SK-N-DZ (cell line): ENCODE results near the gene AP1M2.
"Not testable (repeated sequence)": the region's sequence is repeated elsewhere in the genome, so short reads cannot be mapped to it uniquely, and the experiment has no call there.

ENCODE experiments used
- DNase-seq: peaks from one replicate; pipeline ENCODE4 v3.0.0-alpha.2; 2015; ENCODE audit warnings: low spot score

Gene AP1M2

DNA sequence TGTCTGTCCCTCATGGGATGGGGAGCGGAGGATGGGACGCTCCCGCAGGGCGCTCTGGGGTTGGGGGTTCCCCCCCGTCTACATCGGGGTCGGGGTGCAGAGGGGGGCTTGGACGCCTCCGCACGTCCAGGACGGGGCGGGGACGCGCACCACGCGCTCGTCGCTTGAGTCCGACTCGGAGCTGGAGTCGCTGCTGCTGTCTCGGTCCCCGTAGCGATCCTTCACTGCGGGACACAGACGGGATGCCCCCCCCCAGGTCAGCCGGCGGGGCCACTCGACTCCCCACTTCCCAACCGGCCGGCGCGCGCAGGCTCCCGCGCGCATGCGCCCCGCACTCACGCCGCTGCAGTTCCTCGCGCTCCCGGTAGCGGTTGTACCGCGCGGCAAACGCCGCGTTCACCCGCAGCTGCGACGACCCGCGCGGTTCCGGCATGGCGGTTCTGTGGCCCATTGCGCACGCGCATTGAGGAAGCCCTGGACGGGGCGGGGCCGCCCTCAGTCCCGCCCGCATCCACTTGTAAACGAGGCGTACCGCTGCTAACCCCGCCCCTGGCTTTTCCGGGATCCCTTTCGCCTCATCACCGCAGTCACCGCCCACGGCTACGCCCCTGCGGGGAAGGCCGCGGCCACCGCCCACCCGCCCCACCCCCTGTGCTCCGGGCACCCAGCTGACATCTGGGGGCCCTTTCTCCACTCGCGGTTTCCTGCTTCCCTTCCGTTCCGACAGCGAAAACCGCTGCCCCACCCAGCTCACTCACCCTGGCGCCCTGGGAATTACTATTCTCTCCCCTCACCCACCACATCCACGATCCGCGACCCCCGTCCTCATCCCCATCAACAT, 21.3 kb downstream of the AP1M2 start, which contains the start of gene KRI1:
Gene KRI1, minus strand, starts transcription at position 444 of the 841 bp plus-strand sequence. Its CDS starts 11 bp downstream, at position 433.
- DNase-seq = peak; percentile 96

DNA sequence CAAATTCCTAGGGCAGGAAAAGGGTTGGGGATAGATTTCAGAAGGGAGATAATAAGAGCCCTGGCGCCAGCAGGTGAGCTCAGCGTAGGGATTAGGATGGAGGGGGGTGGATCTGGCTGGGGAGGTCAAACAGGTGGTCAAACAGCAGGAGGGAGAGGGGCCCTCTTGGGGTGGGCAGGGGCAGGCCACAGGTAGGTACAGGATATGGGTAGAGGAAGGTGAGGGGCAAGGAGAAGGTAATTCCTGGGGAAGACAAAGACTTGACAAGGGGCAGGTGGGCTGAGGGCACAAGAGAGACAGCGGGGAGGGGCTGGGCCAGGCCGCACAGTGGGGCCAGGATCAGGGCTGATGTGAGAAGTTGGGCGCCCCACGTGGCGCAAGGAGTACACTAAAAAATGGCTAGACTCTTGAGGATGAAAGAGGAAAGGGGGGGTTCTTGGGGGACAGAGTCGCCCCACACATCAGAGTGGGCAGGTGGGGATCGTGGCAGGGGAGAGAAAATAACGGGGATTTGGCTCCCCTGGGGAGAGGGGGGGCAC, 22.0 kb downstream of the AP1M2 start:
- peak; percentile 67 for DNase-seq

DNA sequence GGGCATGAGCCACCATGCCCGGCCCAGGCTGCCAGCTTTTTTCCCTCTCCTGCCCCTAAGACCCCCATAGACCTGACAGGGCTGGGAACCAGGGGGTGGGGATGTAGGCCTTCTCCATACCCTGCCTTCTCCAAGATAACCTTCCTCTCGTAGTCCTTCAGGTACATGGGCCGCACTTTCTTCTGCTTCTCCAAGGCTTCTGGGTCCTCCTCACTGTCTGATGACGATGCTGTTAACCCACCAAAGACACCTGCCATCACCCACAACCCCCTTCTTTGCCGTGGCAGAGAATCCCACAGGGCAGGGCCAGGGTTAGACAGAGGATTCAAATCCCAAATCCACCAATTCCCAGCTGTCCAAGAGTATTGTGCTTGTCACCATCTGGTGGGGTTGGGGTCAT, 24.5 kb downstream of the AP1M2 start:
- no peak for DNase-seq

DNA sequence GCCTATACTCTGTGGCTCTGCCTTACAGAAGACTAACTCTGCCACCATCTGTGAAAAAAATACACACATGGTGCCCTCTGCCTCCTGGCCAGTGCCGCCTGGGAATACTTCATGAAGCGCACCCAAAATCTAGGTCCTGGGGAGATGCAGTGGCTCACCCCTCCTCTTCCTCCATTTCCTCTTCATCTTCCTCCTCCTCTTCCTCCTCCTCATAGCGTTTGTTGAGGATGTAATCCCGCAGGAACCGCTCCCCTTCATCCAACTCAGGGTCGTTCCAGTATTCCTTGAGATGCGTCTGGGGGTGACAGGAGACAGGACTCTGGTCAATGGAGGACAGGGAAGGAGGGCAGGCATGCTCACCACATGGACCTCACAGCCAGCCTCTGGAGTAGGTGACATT, 27.0 kb downstream of the AP1M2 start:
- DNase-seq = no peak

DNA sequence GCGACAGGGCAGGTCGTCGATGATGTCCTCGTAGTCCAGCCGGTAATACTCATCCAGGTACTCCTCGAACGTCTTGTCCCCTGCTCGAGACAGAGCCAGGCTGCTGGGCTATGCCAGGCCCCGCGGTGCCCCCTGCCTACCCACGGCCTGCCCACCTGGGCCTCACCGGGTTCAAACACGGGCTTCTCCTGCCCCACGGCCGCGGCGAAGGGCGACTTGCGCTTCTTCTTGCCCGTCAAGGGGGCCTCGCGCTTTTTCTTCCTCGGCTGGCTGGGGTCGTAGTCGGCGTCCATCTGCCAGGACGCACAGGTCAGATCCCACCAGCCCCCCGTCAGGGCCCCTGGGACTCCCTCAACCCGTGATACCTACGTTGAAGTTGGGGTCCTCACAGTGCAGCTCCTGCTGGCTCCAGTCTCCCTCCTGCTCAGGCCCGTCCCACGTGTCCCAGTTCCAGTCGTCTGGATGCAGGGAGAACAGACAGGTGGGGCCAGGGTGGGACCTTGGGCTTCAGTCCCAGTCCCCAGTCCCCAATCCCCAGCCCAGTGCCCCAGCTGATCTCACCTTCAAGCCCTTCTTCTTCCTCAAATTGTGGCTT, 29.4 kb downstream of the AP1M2 start:
- DNase-seq = no peak

DNA sequence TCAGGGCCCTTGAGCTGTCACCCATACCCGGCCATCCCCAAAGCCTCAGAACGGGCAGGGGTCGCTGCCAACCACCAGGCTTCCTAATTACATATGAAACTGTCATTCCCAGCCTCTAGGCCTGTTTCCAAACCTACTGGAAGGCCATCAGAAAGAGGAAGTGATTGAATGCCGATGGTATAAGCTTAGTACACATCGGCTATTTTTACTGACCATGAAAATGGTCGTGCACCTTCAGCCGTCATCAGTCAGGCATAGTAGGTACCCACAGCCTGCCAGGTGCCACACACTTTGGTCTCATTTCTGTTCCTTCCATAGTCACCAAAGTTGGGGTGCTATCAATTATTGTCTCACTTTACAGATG, 31.5 kb downstream of the AP1M2 start:
- no peak for DNase-seq

DNA sequence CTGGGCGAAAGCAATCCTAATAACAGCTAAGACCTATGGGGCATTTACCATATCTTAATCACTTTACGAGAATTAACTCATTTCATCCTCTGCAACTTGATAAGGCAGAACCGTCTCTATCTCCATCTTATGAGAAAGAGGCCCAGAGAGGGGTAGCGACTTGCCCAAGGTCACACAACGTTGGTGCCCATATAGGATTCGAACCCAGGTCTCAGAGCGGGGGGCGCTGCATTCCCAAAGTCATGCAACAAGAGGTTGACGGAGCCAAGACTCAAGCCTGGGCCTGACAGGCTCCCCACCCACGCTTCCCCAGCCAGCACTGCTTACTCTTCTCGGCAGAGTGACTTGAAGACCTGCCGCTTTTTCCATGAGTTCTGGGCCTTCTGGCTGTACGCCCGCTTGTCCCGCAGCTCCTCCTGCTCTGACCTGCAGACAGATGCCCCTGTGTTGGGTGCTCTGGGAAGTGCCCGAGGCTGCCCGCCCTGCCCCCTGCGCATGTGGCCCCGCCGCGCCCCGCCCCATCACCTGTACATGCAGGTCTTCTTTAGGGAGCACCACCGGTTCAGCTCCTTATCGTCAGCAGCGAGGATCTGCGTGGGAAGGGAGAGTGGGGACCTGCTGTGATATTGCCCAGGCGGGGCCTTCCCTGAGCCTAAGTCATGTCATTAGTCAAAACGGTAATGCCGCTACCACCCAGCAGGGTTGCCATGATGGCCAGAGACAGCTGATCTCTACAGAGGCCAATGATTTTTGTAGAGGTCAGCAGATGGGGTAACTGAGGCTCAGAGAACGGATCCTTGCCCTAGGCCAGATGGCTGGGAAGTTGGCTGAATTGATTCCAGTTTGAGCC, 32.1 kb downstream of the AP1M2 start:
- DNase-seq = no peak

DNA sequence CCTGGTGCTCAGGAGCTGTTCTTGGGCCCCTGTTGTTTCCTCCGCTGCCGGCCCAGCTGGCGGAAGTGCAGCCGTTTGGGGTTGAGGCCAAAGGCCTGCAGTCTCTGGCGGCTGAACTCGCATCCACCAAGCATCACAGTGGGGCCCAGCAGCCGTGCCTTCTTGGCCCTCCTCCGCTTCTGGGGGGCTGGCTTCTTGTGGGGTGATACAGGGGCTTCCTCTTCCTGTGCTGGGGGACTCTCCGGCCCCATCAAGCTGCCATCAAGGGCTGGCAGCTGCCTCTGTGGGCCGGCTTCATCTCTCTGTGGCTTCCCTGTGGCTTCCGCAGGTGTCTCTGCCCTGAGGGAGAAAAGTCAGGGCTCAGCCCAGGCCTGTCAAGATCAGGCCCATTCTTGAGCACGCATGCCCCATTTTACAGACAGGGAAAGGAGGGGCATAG, 33.1 kb downstream of the AP1M2 start:
- no peak for DNase-seq

DNA sequence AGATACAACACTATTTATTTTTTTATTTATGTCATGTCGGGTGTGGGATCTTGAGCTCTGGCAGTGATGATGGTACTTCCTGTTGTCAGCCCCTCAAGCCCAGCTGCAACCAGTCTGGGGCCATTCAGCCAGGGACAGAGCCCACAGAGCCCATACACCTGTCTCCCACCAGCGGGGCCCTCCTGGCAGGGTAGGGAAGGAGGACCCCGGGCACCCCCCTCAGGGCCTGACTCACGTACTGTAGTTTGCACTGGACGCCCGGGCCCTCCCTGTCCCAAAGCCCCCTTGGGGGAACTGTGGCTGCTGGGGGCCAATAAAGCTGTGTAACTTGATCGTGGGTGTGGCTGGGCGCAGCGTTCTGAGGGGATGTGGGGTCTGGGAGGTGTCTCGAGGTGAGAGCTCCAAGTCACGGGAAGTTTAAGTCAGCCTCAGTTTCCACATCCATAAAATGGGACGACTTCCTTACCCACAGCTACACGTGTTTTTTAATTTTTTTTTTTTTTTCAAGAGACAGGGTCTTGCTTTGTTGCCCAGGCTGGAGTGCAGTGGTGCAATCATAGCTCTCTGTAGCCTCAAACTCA, 33.9 kb downstream of the AP1M2 start:
- no peak for DNase-seq

DNA sequence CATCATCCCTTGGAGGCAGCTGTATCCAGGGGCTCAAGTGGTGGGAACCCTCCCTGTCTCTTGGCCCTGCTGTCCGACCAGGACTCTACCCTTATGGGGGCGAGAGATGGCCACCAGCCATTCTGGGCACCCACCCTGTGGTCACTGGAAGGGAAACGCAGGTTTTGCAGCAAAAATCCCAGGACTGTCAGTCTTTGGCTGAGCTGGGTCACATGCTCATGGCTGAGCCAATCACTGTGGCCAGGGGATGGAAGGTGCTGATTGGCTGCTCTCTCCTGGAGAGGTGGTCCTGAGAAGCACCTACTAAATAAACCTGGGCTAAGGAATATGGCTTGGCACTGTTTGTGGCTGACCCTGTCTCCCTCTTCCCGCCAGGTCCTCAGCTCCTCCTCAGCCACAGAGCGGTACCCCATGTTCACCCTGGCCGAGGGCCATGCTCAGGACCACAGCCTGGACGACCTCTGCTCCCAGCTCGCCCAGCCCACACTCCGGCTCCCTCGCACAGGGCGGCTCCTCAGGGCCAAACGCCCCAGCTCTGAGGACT, 34.5 kb downstream of the AP1M2 start:
- DNase-seq = no peak

DNA sequence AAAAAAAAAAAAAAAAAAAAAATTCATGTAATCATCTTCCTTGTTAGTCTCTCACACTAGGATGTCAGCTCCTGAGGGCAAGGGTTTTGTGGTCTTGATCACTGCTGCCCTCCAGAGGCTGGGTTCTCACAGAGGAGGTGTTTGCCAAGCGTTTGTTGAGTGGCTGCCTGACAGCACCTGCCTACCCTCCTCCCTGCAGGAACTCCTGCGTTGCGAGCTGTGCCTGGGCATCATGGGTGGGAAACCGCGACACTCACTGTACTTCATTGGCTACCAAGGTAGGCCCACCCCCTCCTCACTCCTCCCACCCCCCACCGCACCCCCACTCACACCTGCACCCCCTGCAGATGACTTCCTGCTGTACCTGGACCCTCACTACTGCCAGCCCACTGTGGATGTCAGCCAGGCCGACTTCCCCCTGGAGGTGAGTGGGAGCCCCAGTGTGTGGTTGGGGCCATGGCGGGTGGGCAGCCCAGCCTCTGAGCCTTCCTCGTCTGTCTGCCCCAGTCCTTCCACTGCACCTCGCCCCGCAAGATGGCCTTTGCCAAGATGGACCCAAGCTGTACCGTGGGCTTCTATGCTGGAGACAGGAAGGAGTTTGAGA, 35.3 kb downstream of the AP1M2 start:
- DNase-seq = no peak

DNA sequence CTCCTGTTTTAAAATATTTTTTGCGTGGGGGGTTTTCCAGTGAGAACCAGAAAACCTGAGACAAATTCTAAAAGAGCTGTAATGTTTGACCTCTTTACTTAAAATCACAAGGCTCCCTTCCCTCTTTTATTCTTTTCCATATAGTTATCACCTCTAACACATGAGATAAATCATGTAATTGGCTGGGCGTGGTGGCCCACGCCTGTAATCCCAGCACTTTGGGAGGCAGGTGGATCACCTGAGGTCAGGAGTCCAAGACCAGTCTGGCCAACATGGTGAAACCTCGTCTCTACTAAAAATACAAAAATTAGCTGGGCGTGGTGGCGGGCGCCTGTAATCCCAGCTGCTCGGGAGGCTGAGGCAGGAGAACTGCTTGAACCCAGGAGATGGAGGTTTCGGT, 36.1 kb downstream of the AP1M2 start:
- not testable (repeated sequence) for DNase-seq

DNA sequence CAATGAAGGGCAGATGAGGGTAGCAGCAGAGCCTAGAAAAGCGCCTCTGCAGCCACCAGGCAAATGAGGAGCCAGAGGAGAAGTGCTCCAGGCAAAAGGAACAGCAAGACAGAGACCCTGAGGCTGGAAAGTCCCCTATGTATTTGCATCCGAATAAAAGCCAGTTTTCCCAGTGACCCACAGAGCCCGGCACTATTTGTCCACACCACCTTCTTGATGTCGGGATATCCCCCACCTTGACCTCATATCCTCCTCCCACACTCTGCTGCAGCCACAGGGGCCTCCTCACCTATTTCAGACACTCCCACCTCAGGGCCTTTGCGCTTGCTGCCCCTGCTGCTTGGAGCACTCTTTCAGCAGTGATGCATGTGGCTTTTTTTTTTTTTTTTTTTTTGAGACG, 36.8 kb downstream of the AP1M2 start:
- no peak for DNase-seq

DNA sequence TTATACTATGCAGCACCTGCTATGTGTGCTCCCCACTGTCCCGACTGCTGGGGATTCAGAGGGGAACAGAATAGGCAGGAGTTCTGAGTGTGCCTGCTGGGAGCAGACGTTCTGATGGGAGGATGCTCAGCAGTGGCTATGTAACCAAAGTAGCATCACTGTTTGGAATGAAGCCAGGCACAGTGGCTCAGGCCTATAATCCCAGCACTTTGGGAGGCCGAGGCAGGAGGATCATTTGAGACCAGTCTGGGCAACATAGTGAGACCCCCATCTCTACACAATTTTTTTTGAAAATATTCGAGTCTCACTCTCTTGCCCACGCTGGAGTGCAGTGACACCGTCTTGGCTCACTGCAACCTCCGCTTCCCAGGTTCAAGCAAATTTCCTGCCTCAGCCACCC, 37.4 kb downstream of the AP1M2 start:
- no peak for DNase-seq

DNA sequence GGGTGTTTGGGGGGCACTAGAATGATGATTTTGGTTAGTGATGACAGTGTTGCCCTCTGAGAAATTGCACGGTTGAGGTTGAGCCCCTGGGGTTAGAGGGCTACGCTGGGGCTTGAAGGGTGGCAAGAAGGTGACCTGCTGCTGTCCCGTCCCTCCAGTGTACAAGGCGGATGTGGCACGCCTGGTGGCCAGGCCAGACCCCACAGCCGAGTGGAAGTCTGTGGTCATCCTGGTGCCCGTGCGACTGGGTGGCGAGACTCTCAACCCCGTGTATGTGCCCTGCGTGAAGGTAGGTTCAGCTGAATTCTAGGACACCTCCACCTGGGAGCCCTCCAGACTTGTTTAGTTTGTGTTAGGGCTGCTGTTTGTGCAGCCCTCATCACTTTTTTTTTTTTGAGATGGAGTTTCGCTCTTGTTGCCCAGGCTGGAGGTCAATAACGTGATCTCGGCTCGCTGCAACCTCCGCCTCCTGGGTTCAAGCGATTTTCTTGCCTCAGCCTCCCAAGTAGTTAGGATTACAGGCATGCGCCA, 38.3 kb downstream of the AP1M2 start:
- DNase-seq = no peak

DNA sequence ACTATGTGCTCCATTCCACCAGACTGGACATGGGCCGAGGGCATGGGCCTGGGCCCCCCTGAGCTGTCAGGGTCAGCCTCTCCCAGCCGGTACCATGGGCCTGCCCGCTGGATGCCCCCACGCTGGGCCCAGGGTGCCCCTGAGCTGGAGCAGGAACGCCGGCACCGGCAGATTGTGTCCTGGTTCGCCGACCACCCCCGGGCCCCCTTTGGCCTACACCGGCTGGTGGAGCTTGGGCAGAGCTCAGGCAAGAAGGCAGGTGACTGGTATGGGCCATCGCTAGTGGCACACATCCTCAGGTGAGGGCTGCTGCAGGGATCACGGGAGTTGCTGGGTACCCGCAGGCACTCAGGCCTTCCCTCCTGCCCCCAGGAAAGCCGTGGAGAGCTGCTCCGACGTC, 40.3 kb downstream of the AP1M2 start:
- no peak for DNase-seq

DNA sequence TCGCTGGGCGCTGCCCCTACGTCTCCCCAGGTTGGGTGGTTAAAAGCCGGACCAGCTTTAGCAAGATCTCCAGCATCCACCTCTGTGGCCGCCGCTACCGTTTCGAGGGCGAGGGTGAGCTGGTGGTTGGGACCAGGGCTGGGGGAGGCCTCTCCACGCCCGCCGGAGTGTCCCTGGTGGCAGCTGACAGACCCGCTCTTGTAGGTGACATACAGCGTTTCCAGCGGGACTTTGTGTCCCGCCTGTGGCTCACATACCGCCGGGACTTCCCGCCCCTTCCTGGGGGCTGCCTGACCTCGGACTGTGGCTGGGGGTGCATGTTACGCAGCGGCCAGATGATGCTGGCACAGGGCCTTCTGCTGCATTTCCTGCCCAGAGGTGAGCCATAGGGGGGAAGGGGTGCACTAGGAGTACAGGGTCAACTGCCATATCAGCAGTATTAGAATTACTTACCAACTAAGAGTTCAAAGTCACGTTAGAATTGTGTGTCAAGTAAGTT, 42.3 kb downstream of the AP1M2 start:
- no peak for DNase-seq

DNA sequence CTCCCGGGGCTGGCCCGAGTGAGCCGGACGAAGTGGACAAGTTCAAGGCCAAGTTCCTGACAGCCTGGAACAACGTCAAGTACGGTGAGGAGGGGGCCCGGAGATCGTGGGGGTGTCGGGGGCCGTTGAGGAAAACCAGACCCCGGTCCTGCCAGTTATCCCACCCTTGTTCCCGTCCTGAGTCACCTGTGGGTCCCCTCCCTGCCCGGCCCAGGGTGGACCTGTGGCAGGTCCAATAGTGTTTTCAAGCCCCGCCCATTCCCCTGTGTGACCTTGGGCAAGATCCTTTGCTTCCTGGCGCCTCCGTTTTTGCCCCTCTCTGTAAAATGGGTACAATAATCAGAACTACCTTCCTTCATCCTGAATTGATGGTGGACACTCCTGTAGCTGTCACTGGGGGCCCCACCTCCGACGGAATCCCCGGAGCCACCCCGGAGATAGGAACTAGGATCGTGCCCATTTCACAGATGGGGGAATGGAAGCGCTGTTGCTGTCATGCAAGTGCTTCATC, 42.8 kb downstream of the AP1M2 start:
- no peak for DNase-seq

DNA sequence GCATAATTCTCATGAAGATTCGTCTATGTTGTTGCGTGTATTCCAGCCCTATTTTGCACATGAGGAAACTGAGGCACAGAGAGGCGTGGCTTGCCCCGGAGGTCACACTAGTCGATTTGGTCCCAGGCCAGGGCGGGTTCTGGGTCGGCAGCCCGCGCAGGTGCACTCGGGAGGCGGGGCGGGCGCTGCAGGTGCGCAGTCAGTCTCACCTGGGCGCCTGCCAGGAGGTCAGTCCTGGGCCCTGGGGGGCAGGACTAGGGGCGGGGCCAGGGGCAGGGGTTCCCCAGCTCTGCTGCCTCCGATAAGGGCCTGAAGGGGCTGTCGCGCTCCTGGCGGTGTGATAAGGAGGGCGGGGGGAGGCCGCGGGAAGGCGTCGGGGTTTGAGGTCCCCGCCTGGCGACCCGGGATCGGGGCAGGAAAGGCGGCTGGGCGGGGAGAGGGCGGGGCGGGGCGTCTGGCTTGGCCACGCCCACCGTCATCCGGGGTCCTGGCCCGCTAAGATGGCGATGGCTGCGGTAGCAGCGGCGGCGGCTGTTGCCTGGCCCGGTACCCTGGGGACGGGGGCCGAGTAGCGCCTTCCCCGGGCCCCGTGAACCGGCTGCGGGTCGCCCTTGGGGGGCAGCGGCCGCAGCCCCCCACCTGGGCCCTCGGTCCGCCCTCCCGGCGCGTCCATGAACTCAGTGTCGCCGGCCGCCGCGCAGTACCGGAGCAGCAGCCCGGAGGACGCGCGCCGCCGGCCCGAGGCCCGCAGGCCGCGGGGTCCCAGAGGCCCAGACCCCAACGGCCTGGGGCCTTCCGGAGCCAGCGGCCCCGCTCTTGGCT, 43.5 kb downstream of the AP1M2 start, which contains the start of gene ATG4D:
Gene ATG4D, plus strand, starts transcription at position 485 of the 822 bp plus-strand sequence. Its CDS starts 187 bp downstream, at position 672.
- DNase-seq = peak; percentile 74
